NCI-H2081 treated with DMSO at 0.1 percent for 48 hours (cell line): ENCODE results near the gene ICE1.
A peak's percentile ranks its signal among the peaks of the same experiment; 100 is the strongest.
"Not testable (repeated sequence)": the region's sequence is repeated elsewhere in the genome, so short reads cannot be mapped to it uniquely, and the experiment has no call there.

Experiments
- DNase-seq: peaks from one replicate; lab custom pipeline; 2025; lab: John Stamatoyannopoulos, UW

Gene ICE1

DNA sequence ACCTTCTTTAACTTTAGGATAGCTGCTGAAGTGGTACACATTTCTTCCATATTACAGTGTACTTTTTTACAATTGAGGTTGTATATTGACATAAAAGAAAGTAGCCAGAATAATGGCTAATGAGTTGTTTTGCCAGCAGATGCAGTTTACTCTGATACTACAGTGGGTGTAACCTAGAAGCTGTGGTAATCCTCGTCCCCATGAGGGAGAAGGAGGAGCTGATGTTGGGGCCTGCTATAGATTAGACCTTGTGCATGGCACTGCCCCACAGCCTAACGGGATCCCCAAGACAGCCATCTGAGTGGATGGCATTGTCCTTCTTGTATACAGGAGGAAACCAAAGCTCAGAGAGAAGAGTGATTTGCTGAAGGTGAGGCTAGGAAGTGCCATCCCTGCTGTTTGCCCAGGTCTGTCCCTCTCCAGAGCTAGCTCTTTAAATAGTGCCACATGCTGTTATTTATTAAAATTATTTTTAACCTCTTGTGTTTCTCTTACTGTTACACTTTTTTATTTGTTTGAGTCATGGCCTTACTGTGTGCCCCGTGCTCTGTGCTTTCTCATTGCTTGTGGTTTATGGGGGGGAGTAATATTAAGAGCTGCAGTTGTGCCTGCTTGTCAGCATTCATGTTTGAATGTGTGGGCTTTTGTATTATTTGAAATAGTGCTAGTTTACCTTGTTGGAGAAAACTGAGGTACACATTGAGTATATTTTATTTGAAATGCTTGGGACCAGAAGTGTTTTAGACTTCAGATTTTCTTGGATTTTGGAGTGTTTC is 65.3 kb downstream of the ICE1 start:
- DNase-seq: no peak

DNA sequence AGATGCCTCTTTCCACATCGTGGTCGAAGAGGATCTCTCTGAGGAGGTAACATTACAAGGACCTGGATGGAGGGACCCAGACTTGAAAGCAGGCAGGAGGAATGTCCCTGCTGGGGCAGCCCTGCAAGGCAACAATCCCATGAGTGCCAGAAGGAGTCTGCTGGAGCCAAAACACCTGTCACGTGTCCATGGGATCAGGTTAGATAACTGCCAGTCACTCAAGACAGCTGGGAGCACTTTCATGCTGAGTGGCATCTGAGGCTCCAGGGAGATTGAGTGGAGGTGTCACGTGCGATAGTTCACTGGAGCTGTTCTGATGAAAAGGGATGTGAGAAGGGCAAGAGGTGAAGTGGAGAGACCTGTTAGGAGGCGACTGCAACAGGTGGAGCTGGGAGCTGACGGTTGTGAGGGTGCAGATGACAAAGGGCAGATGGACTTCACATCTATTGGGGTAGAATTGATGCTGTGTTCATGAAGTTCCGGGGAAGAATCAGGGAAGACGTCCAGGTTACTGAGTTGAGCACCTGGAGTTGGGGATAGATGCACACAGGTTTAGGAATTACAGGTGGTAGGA is 68.4 kb downstream of the ICE1 start:
- DNase-seq: no peak

GRCh38 chr5:5492087-5492933 is 69.8 kb downstream of the ICE1 start:
- DNase-seq: peak; percentile 80

DNA sequence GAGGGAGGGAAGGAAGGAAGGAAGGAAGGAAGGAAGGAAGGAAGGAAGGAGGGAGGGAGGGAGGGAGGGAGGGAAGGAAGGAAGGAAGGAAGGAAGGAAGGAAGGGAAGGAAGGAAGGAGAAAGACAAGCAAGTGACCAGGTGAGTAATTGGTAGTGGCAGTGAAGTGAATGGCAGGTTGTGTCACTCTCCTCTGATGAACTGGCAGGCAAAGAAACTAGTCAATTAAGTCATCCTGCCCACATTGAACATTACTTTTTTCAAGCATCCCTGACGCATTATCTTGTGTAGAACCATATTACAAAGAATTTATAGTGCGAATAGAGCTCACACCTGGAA is 70.4 kb downstream of the ICE1 start:
- DNase-seq: not testable (repeated sequence)

GRCh38 chr5:5494489-5495402 is 72.3 kb downstream of the ICE1 start:
- DNase-seq: no peak

- peak; percentile 72 for DNase-seq
These were observed 74.8 kb downstream of the ICE1 start for GRCh38 chr5:5497152-5497788.

- DNase-seq: no peak
These were observed 77.0 kb downstream of the ICE1 start for GRCh38 chr5:5499442-5499841.

- DNase-seq: no peak
These were observed 81.8 kb downstream of the ICE1 start for GRCh38 chr5:5504325-5504724.

GRCh38 chr5:5505815-5506214 is 83.3 kb downstream of the ICE1 start:
- no peak for DNase-seq

DNA sequence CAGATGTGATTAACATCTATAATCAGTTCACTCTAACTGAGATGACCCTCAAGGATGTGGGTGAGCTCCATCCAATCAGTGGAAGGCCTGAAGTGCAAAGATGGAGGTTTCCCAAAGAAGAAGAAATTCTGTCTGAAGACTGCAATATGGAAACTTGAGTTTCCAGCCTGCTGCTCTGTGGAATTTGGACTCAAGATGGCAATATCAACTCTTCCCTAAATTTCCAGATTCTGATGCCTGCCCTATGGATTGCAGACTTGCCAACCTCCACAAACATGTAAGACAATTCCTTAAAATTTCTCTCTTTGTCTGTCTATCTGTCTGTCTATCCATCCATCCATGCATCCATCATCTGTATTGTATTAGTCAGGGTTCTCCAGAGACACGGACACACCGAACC is 85.9 kb downstream of the ICE1 start:
- DNase-seq: no peak

- DNase-seq: no peak
These were observed 89.5 kb downstream of the ICE1 start for GRCh38 chr5:5511904-5512416.

DNA sequence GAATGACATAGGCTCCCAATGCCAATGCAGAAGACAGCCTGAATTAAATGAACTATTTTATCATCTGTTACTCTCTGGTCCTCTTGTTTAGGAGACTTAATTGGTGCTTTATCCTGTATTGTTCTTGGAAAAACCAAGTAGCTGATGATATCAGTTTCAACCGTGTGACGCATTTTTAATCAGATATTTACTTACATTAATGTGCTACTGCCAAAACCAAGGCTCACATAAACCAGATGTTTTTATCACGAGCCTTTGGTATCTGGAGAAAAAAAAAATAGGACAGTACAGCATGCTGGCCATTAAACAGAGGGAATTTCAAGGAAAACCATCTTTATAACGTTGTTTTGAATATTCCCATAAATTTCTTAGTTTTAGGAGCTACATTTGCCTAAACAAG is 90.1 kb downstream of the ICE1 start:
- no peak for DNase-seq

GRCh38 chr5:5520622-5521021 is 98.1 kb downstream of the ICE1 start:
- DNase-seq: not testable (repeated sequence)

DNA sequence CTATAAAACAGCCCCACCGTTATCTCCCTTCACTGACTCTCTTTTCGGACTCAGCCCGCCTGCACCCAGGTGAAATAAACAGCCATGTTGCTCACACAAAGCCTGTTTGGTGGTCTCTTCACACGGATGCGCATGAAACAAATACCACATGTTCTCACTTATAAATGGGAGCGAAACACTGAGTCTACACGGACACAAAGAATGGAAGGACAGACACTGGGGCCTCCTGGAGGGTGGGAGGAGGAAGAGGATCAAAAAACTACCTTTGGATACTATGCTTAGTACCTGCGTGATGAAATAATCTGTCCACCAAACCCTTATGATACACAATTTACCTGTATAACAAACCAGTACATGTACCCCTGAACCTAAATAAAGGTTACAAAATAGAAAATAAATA is 98.6 kb downstream of the ICE1 start:
- no peak for DNase-seq

DNA sequence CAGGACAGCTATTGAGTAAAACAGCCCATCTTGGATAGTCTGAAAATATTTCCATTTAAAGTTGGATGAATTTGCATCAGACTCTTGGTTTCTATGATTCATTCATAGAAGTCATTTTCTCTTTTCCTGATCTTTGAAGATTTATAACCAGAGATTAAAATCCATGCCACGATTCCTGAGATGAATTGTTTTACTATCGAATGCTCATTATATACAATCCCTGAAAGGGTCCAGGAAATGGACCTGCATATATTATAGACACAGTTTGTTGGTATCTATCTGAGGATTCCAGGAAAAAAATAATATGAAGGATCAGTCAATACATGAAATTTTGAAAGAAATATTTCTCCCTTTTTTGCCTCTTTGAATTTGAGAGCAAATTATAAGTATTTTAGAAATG is 99.0 kb downstream of the ICE1 start:
- DNase-seq: no peak

DNA sequence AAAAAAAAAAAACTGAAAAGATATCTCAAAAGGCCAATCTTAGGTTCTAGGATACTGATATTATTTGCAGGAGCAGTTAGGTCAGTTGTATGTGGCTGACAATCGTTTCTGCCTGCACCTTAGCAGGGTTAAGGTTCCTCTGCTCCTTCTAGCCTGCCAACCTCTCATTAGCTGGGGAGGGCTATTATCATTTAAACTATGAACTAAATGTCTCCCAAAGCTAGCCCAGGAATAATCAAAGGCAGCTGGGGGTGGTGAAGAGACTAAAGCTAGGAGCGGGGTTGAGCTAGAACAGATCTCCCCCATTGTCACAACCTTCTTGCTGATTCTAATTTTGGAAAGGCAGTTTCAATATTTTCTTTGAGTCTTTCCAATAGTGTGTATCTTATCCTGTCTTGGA is 99.9 kb downstream of the ICE1 start:
- DNase-seq: no peak

GRCh38 chr5:5523066-5523505 is 100.6 kb downstream of the ICE1 start:
- DNase-seq: no peak

- no peak for DNase-seq
These were observed 101.8 kb downstream of the ICE1 start for GRCh38 chr5:5524327-5524726.

DNA sequence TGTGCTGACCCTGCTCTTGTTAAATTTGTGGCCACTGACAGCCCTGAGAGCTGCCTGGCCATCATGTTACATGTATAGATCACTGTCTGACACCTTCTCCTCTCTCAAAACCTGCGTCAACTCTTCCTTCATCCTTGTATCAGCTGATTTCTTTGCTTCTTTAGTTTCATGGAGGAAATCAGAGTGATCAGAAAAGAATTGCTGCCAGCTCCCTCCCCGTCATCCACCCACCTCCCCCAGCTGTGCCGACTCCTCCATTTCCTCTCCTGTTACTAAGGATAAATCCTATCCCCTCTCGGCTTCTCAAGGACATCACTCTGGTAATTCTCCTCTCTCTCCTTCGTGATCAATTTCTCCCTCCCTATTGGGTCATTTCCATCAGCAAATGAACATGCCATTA is 108.9 kb downstream of the ICE1 start:
- no peak for DNase-seq

DNA sequence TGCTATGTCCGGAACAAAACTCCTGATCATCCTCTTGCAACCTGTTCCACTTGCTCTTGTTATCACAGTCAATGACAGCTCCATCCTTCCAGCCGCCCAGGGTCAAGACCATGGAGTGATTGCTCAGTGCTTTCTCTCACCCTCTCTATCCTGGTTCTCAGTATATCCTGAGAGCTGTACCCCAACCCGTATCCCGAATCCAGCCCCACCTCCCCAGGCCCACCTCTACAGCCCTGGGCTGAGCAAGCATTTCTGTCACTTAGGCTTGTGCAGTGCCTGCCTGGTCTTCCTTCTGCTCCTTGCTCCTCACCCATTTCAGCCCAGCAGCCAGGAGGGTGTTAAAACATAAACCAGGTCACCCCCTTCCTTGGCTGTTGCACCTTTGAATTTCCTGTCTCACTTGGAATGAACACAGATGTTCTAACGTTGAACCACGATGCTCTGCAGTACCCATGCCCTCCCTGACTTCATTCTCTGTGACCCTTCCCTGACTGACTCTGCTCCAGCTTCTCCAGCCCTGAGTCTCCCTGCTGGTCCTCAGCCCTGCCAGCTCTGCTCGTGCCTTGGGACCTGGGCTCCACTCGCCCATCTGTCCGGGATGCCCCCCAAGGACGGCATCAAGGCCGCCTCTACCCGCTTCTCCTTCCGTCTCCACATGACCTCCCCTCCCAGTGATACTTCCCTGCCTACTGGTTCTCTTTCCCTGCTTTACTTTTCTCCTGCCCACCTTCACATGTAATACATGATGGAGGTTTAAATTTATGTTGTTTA is 110.0 kb downstream of the ICE1 start:
- no peak for DNase-seq
